ENCODE measurements around the gene LGI4.

LGI4 gene

DNA sequence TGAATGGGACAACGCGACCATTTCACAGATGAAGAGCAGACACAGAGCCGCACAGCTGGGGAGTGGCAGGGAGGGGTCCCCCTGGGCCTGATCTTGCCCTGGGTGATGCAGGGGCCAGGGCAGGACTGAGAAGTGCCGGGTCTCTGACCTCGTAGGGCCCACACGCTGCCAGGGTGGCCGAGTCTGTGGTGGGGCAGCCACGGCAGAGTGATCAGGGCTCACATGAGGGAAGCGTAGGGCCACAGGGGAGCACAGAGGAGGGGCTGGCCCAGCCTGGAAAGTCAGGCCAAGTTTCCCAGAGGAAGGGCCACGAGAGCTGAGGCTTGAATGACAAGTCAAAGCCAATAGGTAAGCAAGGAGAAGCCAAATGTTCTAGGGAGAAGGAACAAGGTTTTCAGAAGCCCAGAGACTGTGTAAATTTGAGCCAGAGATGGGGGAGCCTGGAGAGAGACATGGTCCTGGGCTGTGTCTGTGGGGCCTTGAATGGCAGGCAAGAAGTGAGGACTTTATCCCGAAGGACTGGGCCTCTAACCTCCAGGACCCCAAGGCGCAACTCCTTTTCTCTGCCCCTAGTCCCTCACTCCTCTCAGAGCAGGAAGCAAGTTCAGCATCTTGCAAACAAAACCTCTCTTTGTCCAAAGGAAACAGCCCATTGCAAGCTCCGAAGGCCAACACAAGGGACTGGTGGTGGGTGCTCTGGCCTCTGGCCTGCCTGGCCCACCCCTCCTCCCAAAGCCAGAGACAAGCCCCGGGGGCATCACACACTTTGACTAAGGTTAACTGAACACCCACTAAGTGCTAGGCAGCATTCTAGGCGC, 51.0 kb downstream of the LGI4 start:
- no peak for DNase-seq

GRCh38 chr19:35081201-35081600, 53.7 kb downstream of the LGI4 start:
- DNase-seq = no peak

DNA sequence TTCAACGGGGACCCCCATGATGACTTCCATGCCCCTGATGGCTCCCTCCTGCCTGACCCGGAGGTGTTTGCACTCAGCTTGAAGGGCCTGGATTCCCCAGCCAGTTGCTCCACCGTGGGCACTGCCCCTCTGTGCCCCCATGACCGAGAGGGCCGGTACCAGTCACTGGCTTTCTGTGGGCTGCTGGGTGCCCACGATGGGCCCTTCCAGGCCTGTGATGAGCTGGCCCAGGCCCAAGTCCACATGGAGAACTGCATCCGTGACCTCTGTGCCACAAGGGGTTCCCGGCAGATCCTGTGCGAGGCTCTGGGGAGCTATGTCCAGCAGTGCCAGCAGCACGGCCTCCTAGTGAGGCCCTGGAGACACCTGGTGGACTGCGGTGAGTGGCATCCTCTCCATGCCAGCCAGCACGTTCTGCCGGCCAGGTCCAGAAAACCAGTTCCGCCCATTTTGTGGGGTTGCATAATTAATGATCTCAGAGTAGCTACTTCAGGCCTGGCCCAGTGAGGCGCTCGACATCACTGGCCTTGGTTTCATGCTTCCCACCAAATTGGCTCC, 54.2 kb downstream of the LGI4 start:
- no peak for DNase-seq

- no peak for DNase-seq
These were observed 55.0 kb downstream of the LGI4 start for GRCh38 chr19:35079826-35080225.

- no peak for DNase-seq
These were observed 57.2 kb downstream of the LGI4 start for GRCh38 chr19:35077411-35078223.

GRCh38 chr19:35076657-35077056, 58.2 kb downstream of the LGI4 start:
- no peak for DNase-seq

DNA sequence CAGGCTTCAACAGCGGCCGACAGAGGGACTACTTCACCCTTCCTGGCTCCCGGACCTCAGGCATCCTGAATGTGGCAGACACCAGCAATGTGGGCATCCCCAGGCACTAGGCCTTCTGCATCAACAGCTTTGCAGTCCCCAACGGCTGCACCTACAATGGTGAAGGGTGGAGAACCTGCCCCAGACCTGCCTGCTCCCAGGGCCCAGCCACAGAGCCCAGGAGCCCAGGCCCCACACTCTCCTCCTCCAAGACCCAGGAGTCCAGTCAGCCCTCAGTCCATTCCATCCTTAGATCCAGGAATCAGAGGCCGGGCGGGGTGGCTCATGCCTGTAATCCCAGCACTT, 58.9 kb downstream of the LGI4 start:
- no peak for DNase-seq

DNA sequence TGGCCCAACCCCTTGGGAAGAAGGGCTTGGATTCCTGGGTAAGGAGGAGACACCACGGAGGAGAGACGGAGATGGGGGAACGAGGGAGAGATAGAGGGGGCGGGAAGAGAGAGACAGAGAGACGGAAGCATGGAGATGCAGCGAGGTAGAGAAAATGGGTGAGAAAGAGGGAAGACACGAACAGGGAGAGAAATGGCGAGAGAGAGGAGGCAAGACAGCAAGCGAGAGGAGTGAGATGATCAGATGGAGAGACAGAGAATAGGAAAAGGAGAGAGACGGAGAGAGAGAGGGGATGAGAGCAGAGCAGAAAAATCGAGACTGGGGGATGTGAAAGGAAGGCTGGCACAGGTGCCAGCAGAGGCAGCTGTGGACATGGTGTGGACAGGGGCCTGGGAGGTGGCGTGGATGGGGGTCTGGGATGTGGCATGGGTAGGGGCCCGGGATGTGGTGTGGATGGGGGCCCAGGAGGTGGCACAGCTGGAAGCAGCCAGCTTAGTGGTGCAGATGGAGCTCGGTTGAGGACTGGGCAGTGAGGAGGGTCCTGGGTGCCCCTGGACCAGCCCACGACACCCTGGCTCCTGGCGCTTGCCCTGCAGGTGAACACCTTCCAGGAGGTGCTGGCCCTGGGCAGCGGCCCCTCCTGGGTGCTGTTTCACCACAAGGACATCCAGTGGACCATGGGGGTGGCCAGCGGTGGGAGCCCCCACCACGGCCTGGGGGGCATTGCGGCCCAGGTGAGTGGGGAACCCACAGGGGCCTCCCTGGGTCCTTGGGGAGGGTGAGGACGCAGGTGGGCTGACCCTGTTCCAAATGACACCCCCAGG, 59.4 kb downstream of the LGI4 start:
- DNase-seq = no peak

Data from right forelimb (tissue), 1 donor.